Gastroesophageal sphincter (tissue), 3 donors: ENCODE results near the gene RIPOR3.

Experiments used
- POLR2A ChIP-seq, 2 donors: fragments of 450-650 bp; IDR thresholded peaks; one replicate each; pipeline ENCODE4 v1.6.1; 2017; ENCODE audit warnings: antibody characterized with exemption in 2 of 2, mild to moderate bottlenecking in 2 of 2, moderate library complexity in 1 of 2
- POLR2AphosphoS5 ChIP-seq: sonication (generic); formaldehyde crosslinking; IDR thresholded peaks from one replicate; pipeline ENCODE4 v1.6.1; 2017; ENCODE audit warnings: antibody characterized with exemption
- TF ChIP-seq, protein P1 (sequence below), 4 experiments: fragments of 200-600 bp in 2 of 4; fragments of 450-650 bp in 2 of 4; sonication (generic) in 1 of 4; IDR thresholded peaks; one replicate each; pipeline ENCODE4 v1.5.1; 2017 to 2019; ENCODE audit warnings: antibody characterized with exemption in 4 of 4, mild to moderate bottlenecking in 2 of 4, moderate library complexity in 2 of 4

DNA sequence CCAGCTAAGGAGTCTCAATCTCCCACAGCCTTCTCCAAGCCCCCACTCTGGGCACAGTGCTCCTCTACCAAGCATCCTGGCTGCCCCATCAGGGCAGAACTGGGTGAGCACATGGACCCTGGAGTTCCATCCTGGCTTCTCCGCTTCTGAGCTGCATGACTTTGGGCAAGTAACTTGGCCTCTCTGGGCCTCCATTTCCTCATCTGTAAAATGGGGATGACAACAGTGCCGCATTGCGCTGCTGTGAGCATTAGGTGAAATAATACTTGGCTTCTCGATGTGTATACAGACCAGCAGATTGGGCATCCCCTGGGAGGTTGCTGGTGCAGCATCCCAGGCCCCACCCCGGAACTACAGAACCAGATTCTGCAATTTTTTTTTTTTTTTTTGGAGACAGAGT, 8.3 kb upstream of the RIPOR3 start:
- TF ChIP-seq POLR2A (IDR thresholded peaks at IDR 0.05) (no peak), POLR2AphosphoS5 (no peak)
- TF ChIP-seq, protein P1, sequence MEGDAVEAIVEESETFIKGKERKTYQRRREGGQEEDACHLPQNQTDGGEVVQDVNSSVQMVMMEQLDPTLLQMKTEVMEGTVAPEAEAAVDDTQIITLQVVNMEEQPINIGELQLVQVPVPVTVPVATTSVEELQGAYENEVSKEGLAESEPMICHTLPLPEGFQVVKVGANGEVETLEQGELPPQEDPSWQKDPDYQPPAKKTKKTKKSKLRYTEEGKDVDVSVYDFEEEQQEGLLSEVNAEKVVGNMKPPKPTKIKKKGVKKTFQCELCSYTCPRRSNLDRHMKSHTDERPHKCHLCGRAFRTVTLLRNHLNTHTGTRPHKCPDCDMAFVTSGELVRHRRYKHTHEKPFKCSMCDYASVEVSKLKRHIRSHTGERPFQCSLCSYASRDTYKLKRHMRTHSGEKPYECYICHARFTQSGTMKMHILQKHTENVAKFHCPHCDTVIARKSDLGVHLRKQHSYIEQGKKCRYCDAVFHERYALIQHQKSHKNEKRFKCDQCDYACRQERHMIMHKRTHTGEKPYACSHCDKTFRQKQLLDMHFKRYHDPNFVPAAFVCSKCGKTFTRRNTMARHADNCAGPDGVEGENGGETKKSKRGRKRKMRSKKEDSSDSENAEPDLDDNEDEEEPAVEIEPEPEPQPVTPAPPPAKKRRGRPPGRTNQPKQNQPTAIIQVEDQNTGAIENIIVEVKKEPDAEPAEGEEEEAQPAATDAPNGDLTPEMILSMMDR (IDR thresholded peaks at IDR 0.05), result no peak
